AG04450 (cell line): Measurements from ENCODE around the gene NAMPT. TPM values are rescaled to one million over a fixed set of nuclear protein-coding genes. Genes with fewer than 3 reads are reported as not detected.

Source experiments
- CTCF ChIA-PET: fragments of 300-600, 350-600 bp; formaldehyde crosslinking; extraction: SDS; loops from one replicate; lab custom pipeline; 2022; ENCODE audit warnings: antibody characterized with exemption, inconsistent platforms; lab: Charles Lee
- POLR2A ChIA-PET: fragments of 350-600 bp; formaldehyde crosslinking; extraction: SDS; loops from one replicate; lab custom pipeline; 2021; ENCODE audit warnings: antibody characterized with exemption, inconsistent platforms; lab: Yijun Ruan, JAX
- DNase-seq: peaks from one replicate; pipeline ENCODE4 v3.0.0-alpha.2; 2011; ENCODE audit warnings: low read depth, low spot score
- H3K27ac ChIP-seq: one replicate; pipeline ENCODE4 v1.5.1; 2012; ENCODE audit warnings: low read depth, low read length, control low read depth
- H3K27me3 ChIP-seq: one replicate; pipeline ENCODE4 v1.6.0; 2012; ENCODE audit warnings: low read length; ENCODE audit not compliant: control insufficient read depth, insufficient read depth
- H3K4me3 ChIP-seq: 2 replicates; pipeline ENCODE4 v1.5.1; 2011; ENCODE audit warnings: mild to moderate bottlenecking, low read depth, low read length, control low read depth
- H3K9me3 ChIP-seq: 2 replicates; pipeline ENCODE4 v1.5.1; 2012; ENCODE audit warnings: low read length; ENCODE audit not compliant: control insufficient read depth, insufficient read depth
- polyA plus RNA-seq: library from polyadenylated mRNA; depleted of rRNA; stranded (reverse); fragments of >200 nt; gene quantifications from 2 replicates; pipeline ENCODE4 v1.2.3, GENCODE V29; 2011
- TF ChIP-seq, protein P1 (sequence below): IDR thresholded peaks from 2 replicates; pipeline ENCODE4 v1.5.1; 2011; ENCODE audit warnings: low read depth, low read length, control low read depth, inconsistent platforms

NAMPT gene
- polyA plus RNA-seq, 1 experiment = 37.4 TPM

DNA sequence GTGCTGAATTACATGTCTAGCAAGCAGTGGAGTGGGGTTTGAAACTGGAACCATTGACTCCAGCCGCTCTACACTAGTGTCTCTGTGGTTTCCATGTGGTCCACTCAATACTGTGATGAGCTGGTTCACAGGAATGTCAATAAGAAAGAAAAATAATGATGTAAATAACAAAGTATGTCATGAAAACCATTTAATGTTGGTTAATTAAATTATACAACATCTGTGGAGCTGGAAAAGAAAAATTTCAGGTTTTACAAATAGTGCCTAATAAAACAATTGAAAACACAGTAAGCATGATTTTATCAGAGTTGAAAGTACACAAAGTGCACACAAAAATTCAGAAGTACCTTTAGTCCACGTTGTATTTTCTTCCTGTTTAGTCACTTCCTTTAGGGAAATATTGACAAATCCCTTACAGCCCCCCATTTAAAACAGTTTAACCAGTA, 28.7 kb upstream of the NAMPT start:
- Histone ChIP-seq H3K9me3 (no peaks in the 10 kb centered on the region), H3K27ac (no peak overlapping the region), H3K4me3 (no peak overlapping the region), H3K27me3 (no peaks in the 10 kb centered on the region)
- TF ChIP-seq, protein P1, sequence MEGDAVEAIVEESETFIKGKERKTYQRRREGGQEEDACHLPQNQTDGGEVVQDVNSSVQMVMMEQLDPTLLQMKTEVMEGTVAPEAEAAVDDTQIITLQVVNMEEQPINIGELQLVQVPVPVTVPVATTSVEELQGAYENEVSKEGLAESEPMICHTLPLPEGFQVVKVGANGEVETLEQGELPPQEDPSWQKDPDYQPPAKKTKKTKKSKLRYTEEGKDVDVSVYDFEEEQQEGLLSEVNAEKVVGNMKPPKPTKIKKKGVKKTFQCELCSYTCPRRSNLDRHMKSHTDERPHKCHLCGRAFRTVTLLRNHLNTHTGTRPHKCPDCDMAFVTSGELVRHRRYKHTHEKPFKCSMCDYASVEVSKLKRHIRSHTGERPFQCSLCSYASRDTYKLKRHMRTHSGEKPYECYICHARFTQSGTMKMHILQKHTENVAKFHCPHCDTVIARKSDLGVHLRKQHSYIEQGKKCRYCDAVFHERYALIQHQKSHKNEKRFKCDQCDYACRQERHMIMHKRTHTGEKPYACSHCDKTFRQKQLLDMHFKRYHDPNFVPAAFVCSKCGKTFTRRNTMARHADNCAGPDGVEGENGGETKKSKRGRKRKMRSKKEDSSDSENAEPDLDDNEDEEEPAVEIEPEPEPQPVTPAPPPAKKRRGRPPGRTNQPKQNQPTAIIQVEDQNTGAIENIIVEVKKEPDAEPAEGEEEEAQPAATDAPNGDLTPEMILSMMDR = no peak
- POLR2A ChIA-PET = interaction anchor here (1.2 kb wide), 1 partner anchor 28 kb away, joined by 5 read pairs; the partner anchor contains the start of gene NAMPT
- DNase-seq = peak; percentile 47
- CTCF ChIA-PET = no interaction called here

DNA sequence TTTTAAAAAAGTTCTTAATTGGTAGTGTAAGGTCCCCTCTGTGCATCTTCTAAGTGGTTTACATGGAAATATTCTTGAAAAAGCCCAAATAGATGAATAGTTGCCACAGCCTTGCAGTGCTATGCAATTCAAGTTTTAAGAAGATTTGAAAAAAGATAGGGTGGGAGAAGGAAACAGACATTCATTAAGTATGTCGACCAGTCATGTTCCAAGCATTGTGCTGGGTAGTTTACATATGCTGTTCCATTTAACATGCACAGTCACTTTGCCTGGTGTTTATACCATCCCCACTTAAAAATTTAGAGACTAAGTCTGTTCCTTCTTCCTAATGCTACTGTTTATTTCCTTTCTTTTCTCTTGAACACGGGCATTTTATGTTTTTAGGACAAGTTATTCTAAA, 28.1 kb upstream of the NAMPT start:
- Histone ChIP-seq H3K27me3 (no peaks in the 10 kb centered on the region), H3K4me3 (no peak overlapping the region), H3K27ac (no peak overlapping the region), H3K9me3 (no peaks in the 10 kb centered on the region)
- ChIA-PET POLR2A (interaction anchor here (1.2 kb wide), 1 partner anchor 28 kb away, joined by 5 read pairs; the partner anchor contains the start of gene NAMPT), CTCF (no interaction called here)
- TF ChIP-seq, protein P1 = no peak
- DNase-seq = no peak

DNA sequence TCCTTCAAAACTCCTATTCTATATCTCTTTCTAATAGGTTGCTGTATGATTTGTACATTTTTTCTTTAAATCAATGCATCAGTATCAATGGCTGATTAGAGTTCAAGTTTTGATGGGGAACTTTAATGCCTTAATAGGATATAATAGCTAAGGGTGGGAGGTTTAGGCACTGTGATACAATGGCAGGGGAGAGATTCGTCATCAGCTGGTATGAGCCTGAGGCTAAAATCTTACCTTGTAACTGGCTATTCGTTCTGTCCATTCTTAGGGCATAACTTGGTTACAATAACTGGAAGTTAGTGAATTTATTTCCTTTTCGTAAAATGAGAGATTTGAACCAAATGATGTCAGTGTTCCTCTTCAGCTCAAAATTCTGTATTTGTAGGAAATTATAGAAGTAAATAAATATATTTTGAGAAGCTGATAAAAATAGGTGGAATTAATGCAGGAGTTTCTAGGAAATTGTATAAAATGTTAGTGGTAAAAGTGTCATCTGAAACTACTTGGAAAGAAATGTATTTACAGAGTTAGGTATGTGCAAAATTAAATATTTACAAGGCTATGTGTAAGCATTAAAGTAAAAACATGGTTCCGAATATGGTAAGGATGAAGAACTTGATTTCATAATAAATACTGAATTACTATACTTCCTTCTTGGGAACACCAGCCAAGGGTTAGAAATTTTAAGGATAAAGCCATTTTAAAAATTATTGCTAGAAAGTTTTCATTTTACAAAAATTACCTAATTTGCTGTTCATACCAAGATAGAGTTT, 27.5 kb upstream of the NAMPT start:
- no peaks in the 10 kb centered on the region for H3K9me3 ChIP-seq
- no peak overlapping the region for H3K4me3 ChIP-seq
- ChIA-PET CTCF (interaction anchor here (1.0 kb wide), 1 partner anchor 27 kb away, joined by 3 read pairs; the partner anchor contains the start of gene NAMPT), POLR2A (interaction anchor here (1.2 kb wide), 1 partner anchor 27 kb away, joined by 4 read pairs; the partner anchor contains the start of gene NAMPT)
- no peaks in the 10 kb centered on the region for H3K27me3 ChIP-seq
- TF ChIP-seq, protein P1 = no peak
- no peak overlapping the region for H3K27ac ChIP-seq
- DNase-seq = no peak

DNA sequence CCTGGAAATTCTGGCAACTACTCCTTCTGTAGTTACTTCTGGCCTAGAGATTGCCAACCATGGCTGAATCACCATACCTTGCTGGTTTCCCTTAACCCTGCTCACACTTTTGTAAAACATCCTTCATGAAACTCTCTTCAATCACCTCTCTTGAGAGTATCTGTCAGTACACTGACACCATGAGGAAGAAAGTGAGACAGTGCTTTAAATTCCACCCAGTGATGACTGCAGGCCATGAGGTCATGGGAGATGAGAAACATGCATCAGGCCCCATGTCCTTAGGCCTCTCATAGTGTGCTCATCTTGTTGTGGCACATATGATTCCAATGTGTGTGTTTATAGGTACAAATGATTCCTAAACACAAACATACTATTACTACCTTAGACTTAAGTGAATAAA, 24.6 kb upstream of the NAMPT start:
- Histone ChIP-seq H3K9me3 (no peaks in the 10 kb centered on the region), H3K27ac (no peak overlapping the region), H3K4me3 (no peak overlapping the region), H3K27me3 (no peaks in the 10 kb centered on the region)
- DNase-seq = no peak
- ChIA-PET POLR2A (no interaction called here), CTCF (no interaction called here)
- TF ChIP-seq, protein P1 = no peak

DNA sequence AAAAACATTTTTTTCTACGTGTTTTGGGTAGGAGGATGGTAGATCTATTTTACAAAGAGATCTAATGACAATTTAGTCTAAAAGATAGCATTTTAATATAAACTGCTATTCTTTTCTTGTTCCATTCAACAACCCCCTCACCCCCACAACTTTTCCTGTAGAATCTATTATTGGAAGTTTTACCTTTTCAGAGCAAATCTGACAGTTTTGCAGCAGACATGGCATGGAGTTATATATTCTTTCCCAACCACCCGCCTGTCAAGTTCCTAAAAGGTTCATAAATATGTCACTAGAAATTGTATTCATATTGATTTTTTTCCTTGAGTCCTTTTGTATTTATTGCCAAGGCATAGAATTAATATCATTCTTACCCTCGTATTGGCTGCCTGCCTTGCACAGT, 21.5 kb upstream of the NAMPT start:
- Histone ChIP-seq H3K27ac (no peak overlapping the region), H3K9me3 (no peaks in the 10 kb centered on the region), H3K4me3 (no peak overlapping the region), H3K27me3 (no peaks in the 10 kb centered on the region)
- CTCF ChIA-PET = no interaction called here
- TF ChIP-seq, protein P1 = no peak
- POLR2A ChIA-PET = no interaction called here
- no peak for DNase-seq
